Measurements from ENCODE around the gene LRRN2.

Gene LRRN2

GRCh38 chr1:204624631-204625216 lies 60.8 kb downstream of the LRRN2 start:
- DNase-seq: no peak

GRCh38 chr1:204623894-204624361 lies 61.6 kb downstream of the LRRN2 start:
- peak; percentile 14 for DNase-seq

GRCh38 chr1:204623365-204623893 lies 62.1 kb downstream of the LRRN2 start:
- no peak for DNase-seq

- DNase-seq: no peak
These were observed 63.5 kb downstream of the LRRN2 start for GRCh38 chr1:204621996-204622395.

- no peak for DNase-seq
These were observed 64.1 kb downstream of the LRRN2 start for GRCh38 chr1:204621396-204621795.

- DNase-seq: no peak
These were observed 65.8 kb downstream of the LRRN2 start for GRCh38 chr1:204619721-204620120.

- DNase-seq: no peak
These were observed 67.3 kb downstream of the LRRN2 start for GRCh38 chr1:204618148-204618760.

- DNase-seq: no peak
These were observed 68.0 kb downstream of the LRRN2 start for GRCh38 chr1:204617256-204618147.

- no peak for DNase-seq
These were observed 68.9 kb downstream of the LRRN2 start for GRCh38 chr1:204616641-204617040.

GRCh38 chr1:204615881-204616280 lies 69.7 kb downstream of the LRRN2 start:
- no peak for DNase-seq

- DNase-seq: no peak
These were observed 71.9 kb downstream of the LRRN2 start for GRCh38 chr1:204613636-204614035.

- DNase-seq: no peak
These were observed 73.2 kb downstream of the LRRN2 start for GRCh38 chr1:204612326-204612725.

- DNase-seq: no peak
These were observed 74.5 kb downstream of the LRRN2 start for GRCh38 chr1:204611036-204611435.

GRCh38 chr1:204607910-204608309 lies 77.6 kb downstream of the LRRN2 start:
- DNase-seq: no peak

- no peak for DNase-seq
These were observed 79.7 kb downstream of the LRRN2 start for GRCh38 chr1:204605791-204606190.

- no peak for DNase-seq
These were observed 82.5 kb downstream of the LRRN2 start for GRCh38 chr1:204602871-204603542.

GRCh38 chr1:204602111-204602579 lies 83.4 kb downstream of the LRRN2 start:
- DNase-seq: no peak

- no peak for DNase-seq
These were observed 84.6 kb downstream of the LRRN2 start for GRCh38 chr1:204600968-204601367.

- DNase-seq: no peak
These were observed 85.3 kb downstream of the LRRN2 start for GRCh38 chr1:204600203-204600602.

GRCh38 chr1:204599596-204599995 lies 85.9 kb downstream of the LRRN2 start:
- DNase-seq: no peak

GRCh38 chr1:204599098-204599497 lies 86.4 kb downstream of the LRRN2 start:
- DNase-seq: no peak

- DNase-seq: no peak
These were observed 87.1 kb downstream of the LRRN2 start for GRCh38 chr1:204598319-204598969.

Data from CD4-positive, alpha-beta T cell treated with Interleukin-12 subunit alpha and Interleukin-12 subunit beta, for 1 hour (primary cell).